DMS 273 (cell line): ENCODE data around the gene IQSEC3.
"Not testable (repeated sequence)": the region's sequence is repeated elsewhere in the genome, so short reads cannot be mapped to it uniquely, and the experiment has no call there.

Experiments used
- DNase-seq: peaks from one replicate; lab custom pipeline; 2025; ENCODE audit not compliant: unreplicated experiment; lab: John Stamatoyannopoulos, UW

Gene IQSEC3

DNA sequence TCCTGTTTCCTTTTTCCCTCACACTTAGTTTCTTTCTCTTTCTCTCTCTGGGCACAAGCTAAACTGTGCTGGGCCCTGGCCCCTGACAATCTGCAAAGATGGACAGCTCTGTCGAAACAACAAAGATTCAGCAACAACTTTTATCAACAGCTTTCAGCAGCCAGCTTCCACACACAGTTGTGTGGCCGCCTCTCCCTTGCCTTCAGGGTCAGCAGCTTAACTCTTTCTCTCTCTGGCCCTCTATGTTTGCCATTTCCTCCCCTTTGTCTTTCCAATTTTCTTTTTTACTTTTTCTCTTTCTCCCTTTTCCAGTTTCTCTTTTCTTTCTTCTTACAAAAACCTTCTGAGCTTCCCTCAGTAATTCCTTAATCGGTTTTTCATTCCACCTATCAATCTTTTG lies 43.3 kb downstream of the IQSEC3 start:
- no peak for DNase-seq

DNA sequence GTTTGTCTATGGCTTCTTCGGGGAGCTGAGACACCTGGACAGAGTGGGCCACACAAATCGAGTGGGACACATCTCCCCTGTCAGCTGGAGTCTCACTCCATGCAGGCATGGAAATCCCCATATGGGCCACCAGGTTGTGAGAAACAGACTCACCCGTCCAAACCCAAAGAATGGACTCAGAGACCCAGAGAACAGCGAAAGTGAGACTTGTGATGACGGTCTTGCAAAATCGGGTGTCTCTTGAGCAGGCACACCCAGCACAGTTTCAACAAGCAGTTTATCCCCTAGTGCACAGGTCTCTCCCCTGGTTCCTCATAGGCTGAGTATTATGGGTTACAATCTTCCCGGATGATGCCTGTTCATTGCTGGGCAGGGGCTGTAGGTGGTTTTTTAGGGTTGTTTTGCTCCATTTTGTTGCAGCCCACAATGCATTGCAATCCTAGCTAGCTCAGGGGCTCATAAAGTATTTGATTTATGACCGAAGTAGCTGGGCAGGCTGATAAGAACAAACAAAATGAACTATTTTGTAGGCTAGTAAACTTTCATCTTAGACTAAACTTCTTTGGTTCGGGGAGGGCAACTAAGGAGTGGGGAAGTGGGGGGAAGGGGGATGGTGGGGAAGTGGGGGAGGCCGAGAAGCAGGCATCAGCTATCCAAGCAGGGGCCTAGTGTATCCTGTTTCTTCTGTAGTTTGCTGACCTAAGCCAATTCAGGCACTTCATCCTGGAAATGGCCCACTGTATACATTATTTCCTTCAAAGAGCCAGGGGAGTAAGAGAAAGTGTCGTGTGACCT lies 45.3 kb downstream of the IQSEC3 start:
- no peak for DNase-seq

- DNase-seq, result no peak
These were observed 46.8 kb downstream of the IQSEC3 start for GRCh38 chr12:113347-113746.

GRCh38 chr12:114626-115211 lies 48.2 kb downstream of the IQSEC3 start:
- DNase-seq, result no peak

DNA sequence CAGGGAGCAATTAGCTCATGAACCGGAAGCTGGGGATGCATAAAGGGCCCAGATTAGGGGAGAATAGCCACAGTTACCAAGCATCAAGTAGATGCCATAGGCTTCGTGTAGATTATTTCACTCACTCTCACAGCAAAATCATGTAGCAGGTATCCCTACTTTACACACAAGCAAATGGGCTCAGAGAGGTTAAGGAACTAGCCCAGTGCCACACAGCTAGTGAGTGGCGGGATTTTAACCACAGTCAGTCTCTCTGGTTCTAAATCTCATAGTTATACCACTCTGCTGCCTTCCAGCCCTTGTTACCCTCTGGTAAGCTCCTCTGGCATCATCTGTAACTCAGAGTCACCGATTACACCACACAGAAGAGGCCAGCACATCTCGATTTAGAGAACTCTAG lies 49.0 kb downstream of the IQSEC3 start:
- DNase-seq, result no peak

- no peak for DNase-seq
These were observed 49.7 kb downstream of the IQSEC3 start for GRCh38 chr12:115960-116915.

DNA sequence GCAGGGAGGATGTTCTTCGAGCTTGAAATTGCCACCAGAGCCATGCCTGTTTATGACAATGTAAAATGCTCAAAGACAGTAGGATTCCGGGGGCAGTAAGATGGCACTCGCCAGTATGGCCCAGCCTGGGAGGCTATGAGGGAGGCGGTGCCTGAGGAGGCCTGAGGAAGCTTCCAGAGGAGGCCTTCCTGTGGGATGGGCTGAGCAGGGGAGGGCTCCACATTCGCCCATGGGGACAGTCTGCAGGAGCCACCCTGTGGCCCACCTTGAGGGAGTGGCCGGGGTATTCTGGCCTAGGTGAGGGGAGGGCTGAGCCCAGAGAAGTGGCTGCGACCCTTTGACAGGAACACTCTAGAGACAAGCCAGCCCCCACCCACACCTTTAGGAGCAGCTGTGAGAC lies 50.7 kb downstream of the IQSEC3 start:
- DNase-seq, result no peak

DNA sequence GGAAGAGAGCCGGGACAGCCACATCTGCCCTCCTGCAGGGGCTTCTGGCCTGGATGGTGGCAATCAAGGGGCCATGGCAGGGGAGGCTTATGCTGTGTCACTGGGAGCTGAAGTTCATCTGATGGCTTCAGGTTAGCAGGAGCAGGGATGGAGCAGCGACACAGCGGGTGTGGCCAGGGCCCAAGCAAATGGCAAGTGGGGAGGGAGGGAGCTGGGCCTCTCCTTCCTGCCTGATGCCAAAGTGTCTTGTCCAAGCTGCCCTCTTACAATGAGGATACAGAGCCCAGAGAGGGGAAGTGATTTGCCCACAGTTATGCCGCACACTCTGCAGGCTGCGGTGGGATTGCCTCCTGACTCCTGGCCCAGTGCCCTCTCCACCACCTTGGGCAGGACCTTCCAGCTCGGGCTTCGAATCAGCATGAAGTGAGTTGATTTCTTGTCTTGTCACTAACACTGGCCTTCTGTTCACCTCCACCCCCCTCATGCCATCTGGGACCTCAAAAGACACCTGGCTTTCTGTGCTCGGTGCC lies 51.3 kb downstream of the IQSEC3 start:
- DNase-seq, result peak; percentile 52

- no peak for DNase-seq
These were observed 52.0 kb downstream of the IQSEC3 start for GRCh38 chr12:118591-118990.

DNA sequence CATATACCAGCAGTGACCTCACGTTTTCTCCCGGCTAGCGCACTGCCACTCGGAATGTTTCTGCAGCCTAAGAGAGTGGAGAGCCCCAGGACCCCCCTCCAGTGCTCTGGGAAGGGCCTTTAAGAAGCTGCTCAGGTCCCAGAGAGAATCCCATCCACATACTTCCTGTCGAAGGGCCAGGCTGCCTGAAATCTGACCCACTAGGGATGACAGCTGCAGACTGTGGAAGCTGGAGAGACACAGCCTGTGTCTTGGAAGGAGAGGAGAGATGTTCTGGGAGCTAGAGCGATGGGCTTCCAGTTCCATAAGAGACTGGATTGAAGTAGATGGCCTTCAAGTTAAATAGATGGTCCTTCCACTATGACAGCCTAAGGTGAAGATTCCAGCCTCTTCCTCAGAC lies 54.4 kb downstream of the IQSEC3 start:
- peak; percentile 7 for DNase-seq

DNA sequence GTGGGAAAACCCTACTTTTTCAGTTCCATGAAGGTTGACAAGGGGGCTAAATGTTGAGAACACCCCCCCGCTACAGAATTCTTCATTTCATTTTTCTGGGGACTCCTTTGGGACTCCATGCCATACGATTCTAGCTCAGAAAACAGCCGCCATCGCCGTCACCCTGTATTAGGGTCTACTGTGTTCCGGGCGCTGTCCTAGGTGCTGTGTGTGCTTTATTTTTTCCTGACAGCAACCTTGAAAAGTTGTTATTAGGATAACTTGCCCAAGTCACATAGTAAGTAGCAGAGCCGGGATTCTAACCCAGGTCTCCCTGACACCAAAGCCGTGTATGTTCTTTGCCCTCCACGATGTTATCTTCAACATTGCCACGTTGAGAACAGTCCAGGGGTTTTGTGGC lies 55.1 kb downstream of the IQSEC3 start:
- DNase-seq, result no peak

DNA sequence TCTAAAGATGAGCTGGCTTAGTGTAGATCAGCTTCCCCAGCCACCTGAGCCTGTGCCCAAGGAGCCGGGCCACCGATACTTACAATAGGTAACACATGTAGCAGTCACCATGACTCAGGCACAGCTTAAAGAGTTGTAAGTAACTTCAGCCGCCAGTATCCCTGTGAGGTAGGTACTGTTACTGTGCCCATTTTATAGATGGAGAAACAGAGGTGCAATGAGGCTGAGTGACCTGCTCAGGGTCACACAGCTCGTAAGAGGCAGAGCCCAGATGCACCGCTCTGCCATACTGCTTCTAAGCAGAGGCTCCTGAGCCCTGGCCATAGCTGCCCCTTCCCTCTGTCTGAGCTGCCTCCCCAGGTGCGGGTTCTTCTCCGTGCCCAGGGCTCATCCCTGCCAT lies 58.5 kb downstream of the IQSEC3 start:
- no peak for DNase-seq

- DNase-seq, result no peak
These were observed 59.0 kb downstream of the IQSEC3 start for GRCh38 chr12:125566-125965.

DNA sequence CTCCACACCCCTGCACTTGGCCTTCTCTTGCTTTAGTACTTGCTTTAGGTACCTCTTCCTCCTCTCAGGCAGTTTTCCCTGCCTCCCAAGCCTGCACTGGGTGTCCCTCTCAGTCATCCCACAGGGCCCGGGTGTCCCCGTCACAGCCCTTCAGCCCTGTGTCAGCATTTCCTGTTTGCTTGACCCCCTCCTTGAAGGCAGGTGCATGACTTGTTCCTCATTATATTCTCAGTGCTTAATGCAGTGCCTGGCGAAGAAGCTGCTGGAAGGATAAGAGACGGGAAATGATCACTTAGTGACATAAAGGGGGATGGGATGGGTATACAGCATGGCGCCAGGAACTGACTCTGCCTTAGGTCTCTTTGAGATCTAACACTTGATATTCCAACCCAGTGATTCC lies 61.5 kb downstream of the IQSEC3 start:
- no peak for DNase-seq

- DNase-seq, result no peak
These were observed 62.4 kb downstream of the IQSEC3 start for GRCh38 chr12:129001-129400.

- no peak for DNase-seq
These were observed 64.0 kb downstream of the IQSEC3 start for GRCh38 chr12:130519-130918.

DNA sequence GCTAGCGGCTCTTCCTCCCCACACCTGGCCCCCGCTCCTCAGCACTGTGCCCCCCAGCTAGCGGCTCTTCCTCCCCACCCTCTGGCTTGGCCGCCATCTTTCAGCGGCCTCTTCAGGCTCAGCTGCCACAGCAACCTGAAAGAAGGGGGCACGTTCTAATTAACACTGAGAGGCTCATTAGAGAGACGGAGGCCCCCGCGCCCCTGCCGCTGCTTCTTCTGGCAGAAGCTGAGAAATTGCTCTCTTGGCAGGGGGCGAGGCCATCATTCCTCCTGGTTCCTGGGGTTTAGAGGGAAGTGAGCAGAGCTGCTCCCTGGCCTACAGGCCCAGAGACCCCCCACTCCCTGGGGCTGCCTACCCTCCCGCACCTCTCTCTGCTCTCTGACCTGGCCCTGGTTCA lies 64.4 kb downstream of the IQSEC3 start:
- DNase-seq, result no peak

GRCh38 chr12:131732-132495 lies 65.3 kb downstream of the IQSEC3 start:
- DNase-seq, result no peak

- DNase-seq, result not testable (repeated sequence)
These were observed 67.2 kb downstream of the IQSEC3 start for GRCh38 chr12:133616-134232.

GRCh38 chr12:135138-135537 lies 68.6 kb downstream of the IQSEC3 start:
- no peak for DNase-seq
